B cell (primary cell): ENCODE measurements around the gene NDUFA8. TPM values are rescaled to one million over a fixed set of nuclear protein-coding genes. Genes with fewer than 3 reads are reported as not detected.

Source experiments
- ATAC-seq: fragments of 200-7000 bp; cut with Tn5 transposase; one replicate; pipeline ENCODE4 v1.10.0; 2021; ENCODE audit warnings: low read depth, mild to moderate bottlenecking, moderate number of reproducible peaks, moderate library complexity
- CTCF ChIA-PET: fragments of 350-600 bp; sonication (Branson Sonifier 250); formaldehyde crosslinking; loops from one replicate; lab custom pipeline; 2021; ENCODE audit warnings: antibody characterized with exemption, inconsistent platforms; lab: Charles Lee
- POLR2A ChIA-PET: fragments of 350-600 bp; sonication (Branson Sonifier 250); formaldehyde crosslinking; loops from one replicate; lab custom pipeline; 2021; ENCODE audit warnings: antibody characterized with exemption; lab: Charles Lee
- DNase-seq: peaks from one replicate; pipeline ENCODE4 v3.0.0; 2013
- H2AFZ ChIP-seq: 2 replicates; pipeline ENCODE4 v1.6.1; 2012; ENCODE audit warnings: mild to moderate bottlenecking, low read depth, low read length; ENCODE audit not compliant: insufficient read depth, poor library complexity, severe bottlenecking
- H3K27ac ChIP-seq, 2 donors: 1 replicate in 1 of 2; 2 replicates in 1 of 2; pipeline ENCODE4 v1.5.1; 2012 to 2013; ENCODE audit warnings: low read length in 2 of 2, mild to moderate bottlenecking in 2 of 2, moderate library complexity in 1 of 2
- H3K27me3 ChIP-seq, 4 experiments: fragments of 200-600 bp in 1 of 4; sonication (generic) in 1 of 4; replicated peaks in 1 of 4; 1 replicate in 2 of 4; 2 replicates in 2 of 4; pipeline versions ENCODE4 v1.6.1 to v1.7.0; 2013 to 2016; ENCODE audit warnings: low read length in 3 of 4, mild to moderate bottlenecking in 2 of 4, mixed read lengths in 1 of 4, moderate library complexity in 1 of 4; ENCODE audit not compliant: insufficient read depth in 4 of 4, control insufficient read depth in 3 of 4; ENCODE audit errors: control extremely low read depth in 1 of 4
- H3K36me3 ChIP-seq, 2 experiments: replicated peaks in 1 of 2; 1 replicate in 1 of 2; 2 replicates in 1 of 2; pipeline versions ENCODE4 v1.6.1 to v1.7.1; 2013; ENCODE audit warnings: low read length in 1 of 2; ENCODE audit not compliant: insufficient read depth in 2 of 2, control insufficient read depth in 1 of 2; ENCODE audit errors: control extremely low read depth in 1 of 2, extremely low read depth in 1 of 2
- H3K4me1 ChIP-seq, 2 donors: fragments of 200-600 bp in 1 of 2; sonication (generic) in 1 of 2; 1 replicate in 1 of 2; 2 replicates in 1 of 2; pipeline versions ENCODE4 v1.5.1 to v1.6.1; 2013 to 2017; ENCODE audit warnings: low read length in 2 of 2; ENCODE audit not compliant: control insufficient read depth in 2 of 2, insufficient read depth in 2 of 2
- H3K4me2 ChIP-seq: replicated peaks from 2 replicates; pipeline ENCODE3; 2012; ENCODE audit warnings: mild to moderate bottlenecking, low read depth, low read length; ENCODE audit not compliant: poor library complexity, severe bottlenecking
- H3K4me3 ChIP-seq, 5 experiments: fragments of 200-600 bp in 1 of 5; sonication (generic) in 1 of 5; 1 replicate in 3 of 5; 2 replicates in 2 of 5; pipeline versions ENCODE4 v1.5.1 to v1.7.0; 2011 to 2016; ENCODE audit warnings: low read length in 4 of 5, mild to moderate bottlenecking in 4 of 5, low read depth in 2 of 5, control low read depth in 1 of 5, moderate library complexity in 1 of 5; ENCODE audit not compliant: insufficient read depth in 1 of 5; ENCODE audit errors: control extremely low read depth in 1 of 5, extremely low read depth in 1 of 5
- H3K79me2 ChIP-seq: fragments of 200-600 bp; sonication (generic); one replicate; pipeline ENCODE4 v1.6.0; 2016; ENCODE audit warnings: low read length; ENCODE audit not compliant: control insufficient read depth, insufficient read depth
- H3K9ac ChIP-seq: fragments of 200-600 bp; sonication (generic); 2 replicates; pipeline ENCODE4 v1.6.1; 2017; ENCODE audit warnings: mild to moderate bottlenecking, low read length, moderate library complexity
- H3K9me3 ChIP-seq, 3 donors: one replicate each; pipeline versions ENCODE4 v1.6.1 to v1.7.1; 2013; ENCODE audit warnings: low read length in 2 of 3; ENCODE audit not compliant: control insufficient read depth in 2 of 3, insufficient read depth in 1 of 3; ENCODE audit errors: control extremely low read depth in 1 of 3
- H4K20me1 ChIP-seq: 2 replicates; pipeline ENCODE4 v1.6.0; 2012; ENCODE audit warnings: mild to moderate bottlenecking, low read length; ENCODE audit not compliant: insufficient read depth, control insufficient read depth, poor library complexity, severe bottlenecking
- H3K27ac Mint-ChIP-seq: one replicate; pipeline ENCODE4 v1.8.0; 2021; ENCODE audit warnings: mixed read lengths
- H3K27me3 Mint-ChIP-seq: one replicate; pipeline ENCODE4 v1.8.0; 2021; ENCODE audit warnings: mixed read lengths
- H3K4me1 Mint-ChIP-seq: one replicate; pipeline ENCODE4 v1.8.0; 2021; ENCODE audit warnings: mixed read lengths
- H3K4me3 Mint-ChIP-seq: one replicate; pipeline ENCODE4 v1.8.0; 2021; ENCODE audit warnings: mixed read lengths
- H3K9me3 Mint-ChIP-seq: one replicate; pipeline ENCODE4 v1.8.0; 2022; ENCODE audit warnings: mixed read lengths; ENCODE audit not compliant: insufficient read depth
- EZH2 ChIP-seq: IDR thresholded peaks from 2 replicates; pipeline ENCODE4 v1.6.1; 2012; ENCODE audit warnings: borderline replicate concordance, low read depth, mild to moderate bottlenecking, moderate library complexity, low read length; ENCODE audit not compliant: insufficient read depth, poor library complexity, severe bottlenecking
- WGBS: methylation state at CpG from one replicate; pipeline ENCODE4 v1.1.5; 2013; ENCODE audit warnings: missing lambda C conversion rate; ENCODE audit not compliant: insufficient coverage; 5-methylcytosine and 5-hydroxymethylcytosine counted together
- intact Hi-C: fragments of 100-400 bp; cut with micrococcal nuclease; formaldehyde crosslinking; loops from one replicate; pipeline ENCODE4 v1.10.0; 2022
- polyA plus RNA-seq: library from polyadenylated mRNA; depleted of rRNA; stranded (reverse); fragments of >200 nt; gene quantifications from 2 replicates; pipeline ENCODE4 v1.2.3, GENCODE V29; 2012
- total RNA-seq, 2 donors: library from RNA; stranded (reverse); fragments of 120-200 nt in 1 of 2; gene quantifications; 1 replicate in 1 of 2; 2 replicates in 1 of 2; pipeline versions ENCODE4 v1.2.3 to v1.2.4, GENCODE V29; 2013 to 2022
- TF ChIP-seq, protein P1 (sequence below): fragments of 200-600 bp; IDR thresholded peaks from one replicate; pipeline ENCODE4 v1.8.0; 2022; ENCODE audit warnings: antibody characterized with exemption, mild to moderate bottlenecking

NDUFA8 gene
- total and polyA plus RNA-seq, 2 donors (not counting 1 experiment from before 2014, with no cell fraction given), result 10.6 to 15.7 TPM

GRCh38 chr9:122201641-122202040 lies 42.1 kb upstream of the NDUFA8 start:
- H3K4me1 ChIP-seq, result no peaks in the 10 kb centered on the region

GRCh38 chr9:122200960-122201595 lies 41.5 kb upstream of the NDUFA8 start:
- no peak for DNase-seq
- Histone ChIP-seq H3K79me2 (no peaks in the 10 kb centered on the region), H3K9ac (no peak overlapping the region), H3K4me3 (no peak overlapping the region), H3K36me3 (no peaks in the 10 kb centered on the region), H3K4me1 (no peaks in the 10 kb centered on the region), H3K27ac (no peak overlapping the region), H3K4me2 (no peak overlapping the region), H4K20me1 (no peaks in the 10 kb centered on the region), H3K27me3 (peaks cover 0 to 8% (median 0%) of the 10 kb centered on the region in 4 experiments), H3K9me3 (no peaks in the 10 kb centered on the region), H2AFZ (no peak overlapping the region)
- POLR2A ChIA-PET, result no interaction called here
- no peaks in the 10 kb centered on the region for H3K4me1 Mint-ChIP-seq
- intact Hi-C loops, result no loop called here
- peaks cover 17% of the 10 kb centered on the region for H3K27me3 Mint-ChIP-seq
- no peak overlapping the region for H3K27ac Mint-ChIP-seq
- no peak for ATAC-seq
- WGBS, result 79% methylated on average over 2 of the region's 7 CpGs
- no peak overlapping the region for H3K4me3 Mint-ChIP-seq
- no peaks in the 10 kb centered on the region for H3K9me3 Mint-ChIP-seq
- no peak for TF ChIP-seq EZH2
- TF ChIP-seq, protein P1, sequence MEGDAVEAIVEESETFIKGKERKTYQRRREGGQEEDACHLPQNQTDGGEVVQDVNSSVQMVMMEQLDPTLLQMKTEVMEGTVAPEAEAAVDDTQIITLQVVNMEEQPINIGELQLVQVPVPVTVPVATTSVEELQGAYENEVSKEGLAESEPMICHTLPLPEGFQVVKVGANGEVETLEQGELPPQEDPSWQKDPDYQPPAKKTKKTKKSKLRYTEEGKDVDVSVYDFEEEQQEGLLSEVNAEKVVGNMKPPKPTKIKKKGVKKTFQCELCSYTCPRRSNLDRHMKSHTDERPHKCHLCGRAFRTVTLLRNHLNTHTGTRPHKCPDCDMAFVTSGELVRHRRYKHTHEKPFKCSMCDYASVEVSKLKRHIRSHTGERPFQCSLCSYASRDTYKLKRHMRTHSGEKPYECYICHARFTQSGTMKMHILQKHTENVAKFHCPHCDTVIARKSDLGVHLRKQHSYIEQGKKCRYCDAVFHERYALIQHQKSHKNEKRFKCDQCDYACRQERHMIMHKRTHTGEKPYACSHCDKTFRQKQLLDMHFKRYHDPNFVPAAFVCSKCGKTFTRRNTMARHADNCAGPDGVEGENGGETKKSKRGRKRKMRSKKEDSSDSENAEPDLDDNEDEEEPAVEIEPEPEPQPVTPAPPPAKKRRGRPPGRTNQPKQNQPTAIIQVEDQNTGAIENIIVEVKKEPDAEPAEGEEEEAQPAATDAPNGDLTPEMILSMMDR, result no peak
- CTCF ChIA-PET, result no interaction called here

More at GRCh38 chr9:122201641-122202040, 42.1 kb upstream of the NDUFA8 start:
- Mint-ChIP-seq H3K27ac (no peak overlapping the region), H3K4me3 (no peak overlapping the region), H3K4me1 (no peaks in the 10 kb centered on the region), H3K27me3 (peaks cover 16% of the 10 kb centered on the region), H3K9me3 (no peaks in the 10 kb centered on the region)
- Histone ChIP-seq H3K27me3 (peaks cover 0 to 8% (median 0%) of the 10 kb centered on the region in 4 experiments), H4K20me1 (no peaks in the 10 kb centered on the region), H3K4me3 (no peak overlapping the region), H2AFZ (no peak overlapping the region), H3K4me2 (no peak overlapping the region), H3K9ac (no peak overlapping the region), H3K9me3 (no peaks in the 10 kb centered on the region), H3K79me2 (no peaks in the 10 kb centered on the region), H3K27ac (no peak overlapping the region), H3K36me3 (no peaks in the 10 kb centered on the region)
- ChIA-PET POLR2A (no interaction called here), CTCF (no interaction called here)
- DNase-seq, result no peak
- intact Hi-C loops, result no loop called here
- 100% methylated on average over 1 of the region's 1 CpG for WGBS
- no peak for TF ChIP-seq EZH2
- ATAC-seq, result no peak
